Measurements from ENCODE around the gene APLP2. TPM values are rescaled to one million over a fixed set of nuclear protein-coding genes. Genes with fewer than 3 reads are reported as not detected.

Gene APLP2
- total RNA-seq, 1 donor from 2014 or later, result 330 TPM

DNA sequence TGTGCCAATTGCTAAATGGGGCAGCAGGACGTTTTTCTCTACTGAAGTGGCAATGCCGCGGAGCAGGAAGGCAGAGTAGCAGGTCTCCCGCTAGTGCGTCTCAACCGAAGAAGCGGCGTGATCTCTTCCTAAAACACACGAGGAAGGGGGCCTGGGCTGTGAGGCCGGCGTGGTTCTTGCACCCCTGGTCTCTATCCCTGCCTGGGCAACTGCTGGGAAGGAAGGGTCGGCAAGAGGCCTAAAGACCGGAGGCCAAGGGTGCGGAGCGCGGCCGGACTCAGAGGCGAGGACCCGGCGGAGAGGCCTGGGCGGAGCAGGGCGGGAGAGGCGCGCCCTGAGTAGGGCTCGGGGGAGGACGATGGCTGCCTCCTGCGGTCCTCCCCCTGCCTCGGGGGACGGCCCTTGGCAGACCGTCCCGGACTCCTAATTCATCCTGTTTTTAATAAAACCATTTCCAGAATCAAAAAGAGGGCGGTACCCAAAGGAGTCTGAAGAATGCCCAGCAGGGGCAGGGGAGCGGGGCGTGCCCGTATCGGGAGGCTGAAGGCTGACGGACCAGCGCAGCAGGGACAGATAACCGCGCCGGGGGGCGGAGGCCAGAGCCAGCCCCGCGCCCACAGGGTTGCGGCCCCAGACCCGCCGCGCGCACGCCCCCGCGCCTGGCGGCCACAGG lies 572 bp upstream of the APLP2 start:
- Mint-ChIP-seq H3K9me3 (ENCODE audit: unreplicated experiment) (no peaks in the 10 kb centered on the region), H3K4me3 (ENCODE audit: unreplicated experiment) (peak overlapping the region; percentile 81), H3K27ac (ENCODE audit: unreplicated experiment) (peak overlapping the region; percentile 91), H3K36me3 (ENCODE audit: unreplicated experiment) (no peaks in the 10 kb centered on the region), H3K4me1 (ENCODE audit: unreplicated experiment) (peaks cover 31% of the 10 kb centered on the region), H3K27me3 (ENCODE audit: unreplicated experiment) (peaks cover 4% of the 10 kb centered on the region)
- TF ChIP-seq, protein P1, sequence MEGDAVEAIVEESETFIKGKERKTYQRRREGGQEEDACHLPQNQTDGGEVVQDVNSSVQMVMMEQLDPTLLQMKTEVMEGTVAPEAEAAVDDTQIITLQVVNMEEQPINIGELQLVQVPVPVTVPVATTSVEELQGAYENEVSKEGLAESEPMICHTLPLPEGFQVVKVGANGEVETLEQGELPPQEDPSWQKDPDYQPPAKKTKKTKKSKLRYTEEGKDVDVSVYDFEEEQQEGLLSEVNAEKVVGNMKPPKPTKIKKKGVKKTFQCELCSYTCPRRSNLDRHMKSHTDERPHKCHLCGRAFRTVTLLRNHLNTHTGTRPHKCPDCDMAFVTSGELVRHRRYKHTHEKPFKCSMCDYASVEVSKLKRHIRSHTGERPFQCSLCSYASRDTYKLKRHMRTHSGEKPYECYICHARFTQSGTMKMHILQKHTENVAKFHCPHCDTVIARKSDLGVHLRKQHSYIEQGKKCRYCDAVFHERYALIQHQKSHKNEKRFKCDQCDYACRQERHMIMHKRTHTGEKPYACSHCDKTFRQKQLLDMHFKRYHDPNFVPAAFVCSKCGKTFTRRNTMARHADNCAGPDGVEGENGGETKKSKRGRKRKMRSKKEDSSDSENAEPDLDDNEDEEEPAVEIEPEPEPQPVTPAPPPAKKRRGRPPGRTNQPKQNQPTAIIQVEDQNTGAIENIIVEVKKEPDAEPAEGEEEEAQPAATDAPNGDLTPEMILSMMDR (IDR thresholded peaks at IDR 0.05), result peak; percentile 22
- DNase-seq (ENCODE audit: extremely low spot score, unreplicated experiment), result no peak

DNA sequence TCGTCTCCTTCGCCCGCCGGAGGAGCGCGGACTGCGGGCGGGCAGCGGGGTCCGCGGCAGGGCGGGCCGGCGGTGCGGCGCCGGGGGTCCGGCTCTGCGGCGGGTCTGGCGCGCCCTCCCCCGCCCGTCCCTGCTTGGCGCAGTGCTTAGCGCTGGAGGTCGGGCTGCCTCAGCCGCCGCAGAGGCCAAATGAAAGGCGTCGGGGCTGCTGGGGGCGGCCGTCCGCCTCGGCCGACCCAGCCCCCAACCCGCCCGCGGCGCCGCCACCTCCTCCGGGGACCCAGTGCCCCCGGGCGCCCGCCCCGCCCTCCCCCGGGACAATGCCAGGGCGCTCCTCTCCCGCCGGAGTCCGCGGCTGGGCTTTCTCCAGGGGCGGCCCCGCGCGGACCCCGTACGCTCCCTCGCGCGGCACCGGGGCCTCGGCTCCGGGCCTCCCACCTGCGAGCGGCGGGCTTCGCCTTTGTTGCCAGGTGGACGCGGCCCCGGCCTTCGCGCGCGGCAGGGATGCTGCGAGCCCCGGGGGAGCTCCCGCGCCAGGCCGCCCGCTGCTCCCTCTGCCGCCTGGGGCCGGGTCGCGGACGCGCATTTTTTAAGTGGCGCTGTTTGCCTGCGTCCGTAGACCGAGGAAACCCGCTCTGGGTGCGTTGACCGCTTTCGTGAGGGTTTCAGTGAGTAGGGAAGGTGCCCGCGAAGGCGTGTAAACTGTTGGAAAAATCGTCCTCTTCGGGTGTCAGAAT lies 583 bp downstream of the APLP2 start:
- TF ChIP-seq, protein P1 (IDR thresholded peaks at IDR 0.05), result peak; percentile 10
- Mint-ChIP-seq H3K27ac (ENCODE audit: unreplicated experiment) (peak overlapping the region; percentile 81), H3K4me3 (ENCODE audit: unreplicated experiment) (peak overlapping the region; percentile 84)

GRCh38 chr11:130070846-130071200 lies 1.1 kb downstream of the APLP2 start:
- no peaks in the 10 kb centered on the region for H3K9me3 Mint-ChIP-seq (ENCODE audit: unreplicated experiment)
- peaks cover 31% of the 10 kb centered on the region for H3K4me1 Mint-ChIP-seq (ENCODE audit: unreplicated experiment)
- no peaks in the 10 kb centered on the region for H3K36me3 Mint-ChIP-seq (ENCODE audit: unreplicated experiment)
- TF ChIP-seq, protein P1 (IDR thresholded peaks at IDR 0.05), result no peak
- DNase-seq (ENCODE audit: extremely low spot score, unreplicated experiment), result no peak
- peak overlapping the region; percentile 84 for H3K4me3 Mint-ChIP-seq (ENCODE audit: unreplicated experiment)
- no peaks in the 10 kb centered on the region for H3K27me3 Mint-ChIP-seq (ENCODE audit: unreplicated experiment)
- peak overlapping the region; percentile 81 for H3K27ac Mint-ChIP-seq (ENCODE audit: unreplicated experiment)

More for the DNA sequence above, 583 bp downstream of the APLP2 start:
- no peaks in the 10 kb centered on the region for H3K9me3 Mint-ChIP-seq (ENCODE audit: unreplicated experiment)
- peaks cover 31% of the 10 kb centered on the region for H3K4me1 Mint-ChIP-seq (ENCODE audit: unreplicated experiment)
- no peaks in the 10 kb centered on the region for H3K27me3 Mint-ChIP-seq (ENCODE audit: unreplicated experiment)
- DNase-seq (ENCODE audit: extremely low spot score, unreplicated experiment), result peak; percentile 86
- H3K36me3 Mint-ChIP-seq (ENCODE audit: unreplicated experiment), result no peaks in the 10 kb centered on the region

GRCh38 chr11:130071211-130071712 lies 1.6 kb downstream of the APLP2 start:
- Mint-ChIP-seq H3K4me3 (ENCODE audit: unreplicated experiment) (peak overlapping the region; percentile 84), H3K4me1 (ENCODE audit: unreplicated experiment) (peaks cover 31% of the 10 kb centered on the region), H3K27ac (ENCODE audit: unreplicated experiment) (peak overlapping the region; percentile 81), H3K9me3 (ENCODE audit: unreplicated experiment) (no peaks in the 10 kb centered on the region), H3K27me3 (ENCODE audit: unreplicated experiment) (no peaks in the 10 kb centered on the region), H3K36me3 (ENCODE audit: unreplicated experiment) (no peaks in the 10 kb centered on the region)
- DNase-seq (ENCODE audit: extremely low spot score, unreplicated experiment), result no peak
- TF ChIP-seq, protein P1 (IDR thresholded peaks at IDR 0.05), result no peak

- Mint-ChIP-seq H3K27ac (ENCODE audit: unreplicated experiment) (no peak overlapping the region), H3K36me3 (ENCODE audit: unreplicated experiment) (no peaks in the 10 kb centered on the region), H3K27me3 (ENCODE audit: unreplicated experiment) (no peaks in the 10 kb centered on the region), H3K9me3 (ENCODE audit: unreplicated experiment) (no peaks in the 10 kb centered on the region), H3K4me3 (ENCODE audit: unreplicated experiment) (no peak overlapping the region), H3K4me1 (ENCODE audit: unreplicated experiment) (peaks cover 31% of the 10 kb centered on the region)
- TF ChIP-seq, protein P1 (IDR thresholded peaks at IDR 0.05), result no peak
- DNase-seq (ENCODE audit: extremely low spot score, unreplicated experiment), result no peak
Measured at GRCh38 chr11:130074736-130075135, 5.0 kb downstream of the APLP2 start.

All from osteocyte (in vitro differentiated cells).